IMR-90 (cell line): ENCODE measurements around the gene SASH1. TPM values are rescaled to one million over a fixed set of nuclear protein-coding genes. Genes with fewer than 3 reads are reported as not detected.

Experiments
- ATAC-seq: fragments of 200-7000 bp; cut with Tn5 transposase; 2 replicates; pipeline ENCODE4 v1.9.1; 2020; ENCODE audit warnings: low read depth, mild to moderate bottlenecking, moderate library complexity
- BruUV-seq: library from RNA; stranded (reverse); fragments of 400-500 nt; replicated peaks from 2 replicates; lab custom pipeline; 2021; lab: Mats Ljungman, UMichigan
- CTCF ChIA-PET: fragments of 300-600 bp; formaldehyde crosslinking; extraction: SDS; loops from one replicate; lab custom pipeline; 2021; ENCODE audit warnings: antibody characterized with exemption; lab: Yijun Ruan, JAX
- POLR2A ChIA-PET: fragments of 300-600 bp; sonication (Branson Sonifier 250); formaldehyde crosslinking; loops from one replicate; lab custom pipeline; 2022; ENCODE audit warnings: antibody characterized with exemption; ENCODE audit not compliant: unreplicated experiment; lab: Charles Lee
- DNase-seq: peaks from one replicate; pipeline ENCODE4 v3.0.0; 2013
- H2AFZ ChIP-seq: replicated peaks from 2 replicates; pipeline ENCODE3; 2013; ENCODE audit warnings: low read length, mild to moderate bottlenecking; ENCODE audit not compliant: poor library complexity
- H2AK5ac ChIP-seq: 2 replicates; pipeline ENCODE4 v1.6.1; 2013; ENCODE audit warnings: low read depth, low read length, inconsistent platforms
- H2AK9ac ChIP-seq: replicated peaks from 2 replicates; pipeline ENCODE3; 2013; ENCODE audit warnings: mild to moderate bottlenecking, low read depth, low read length, moderate library complexity; ENCODE audit not compliant: poor library complexity
- H2BK120ac ChIP-seq: 2 replicates; pipeline ENCODE4 v1.6.1; 2013; ENCODE audit warnings: low read depth, low read length, inconsistent platforms
- H2BK15ac ChIP-seq: 3 replicates; pipeline ENCODE4 v1.6.1; 2013; ENCODE audit warnings: low read depth, low read length, inconsistent platforms
- H2BK20ac ChIP-seq: 2 replicates; pipeline ENCODE4 v1.6.1; 2013; ENCODE audit warnings: low read depth, mild to moderate bottlenecking, inconsistent platforms, low read length, moderate library complexity
- H2BK5ac ChIP-seq: 2 replicates; pipeline ENCODE4 v1.6.1; 2013; ENCODE audit warnings: mild to moderate bottlenecking, low read depth, low read length, inconsistent platforms; ENCODE audit not compliant: poor library complexity, severe bottlenecking
- H3K14ac ChIP-seq: replicated peaks from 2 replicates; pipeline ENCODE4 v1.6.1; 2013; ENCODE audit warnings: low read depth, low read length, inconsistent platforms
- H3K18ac ChIP-seq: 2 replicates; pipeline ENCODE4 v1.6.1; 2013; ENCODE audit warnings: low read depth, low read length, control low read depth
- H3K23ac ChIP-seq: 2 replicates; pipeline ENCODE4 v1.6.1; 2013; ENCODE audit warnings: low read depth, low read length, inconsistent platforms
- H3K27ac ChIP-seq: 2 replicates; pipeline ENCODE4 v1.5.1; 2013; ENCODE audit warnings: mild to moderate bottlenecking, control low read depth, low read length; ENCODE audit not compliant: insufficient read depth
- H3K27me3 ChIP-seq: 2 replicates; pipeline ENCODE4 v1.6.1; 2013; ENCODE audit warnings: low read length; ENCODE audit not compliant: control insufficient read depth, insufficient read depth
- H3K36me3 ChIP-seq: 2 replicates; pipeline ENCODE4 v1.6.1; 2013; ENCODE audit warnings: low read length, mixed read lengths; ENCODE audit not compliant: control insufficient read depth, insufficient read depth
- H3K4ac ChIP-seq: 2 replicates; pipeline ENCODE4 v1.6.1; 2013; ENCODE audit warnings: low read depth, low read length, inconsistent platforms
- H3K4me1 ChIP-seq: 2 replicates; pipeline ENCODE4 v1.6.1; 2013; ENCODE audit warnings: low read length, mixed read lengths; ENCODE audit not compliant: control insufficient read depth, insufficient read depth
- H3K4me2 ChIP-seq: 2 replicates; pipeline ENCODE4 v1.6.1; 2013; ENCODE audit warnings: low read depth, mild to moderate bottlenecking, control low read depth, low read length, moderate library complexity
- H3K4me3 ChIP-seq: 2 replicates; pipeline ENCODE4 v1.5.1; 2013; ENCODE audit warnings: low read depth, mild to moderate bottlenecking, control low read depth, low read length, moderate library complexity; ENCODE audit not compliant: insufficient read depth
- H3K56ac ChIP-seq: 2 replicates; pipeline ENCODE4 v1.6.1; 2013; ENCODE audit warnings: low read length, inconsistent platforms; ENCODE audit not compliant: insufficient read depth; ENCODE audit errors: extremely low read depth
- H3K79me1 ChIP-seq, 2 experiments: 2 replicates each; pipeline ENCODE4 v1.6.1; 2013; ENCODE audit warnings: low read length in 2 of 2, inconsistent platforms in 1 of 2, low read depth in 1 of 2
- H3K9ac ChIP-seq: 2 replicates; pipeline ENCODE4 v1.6.1; 2013; ENCODE audit warnings: low read depth, low read length, control low read depth
- H3K9me1 ChIP-seq: 2 replicates; pipeline ENCODE4 v1.6.1; 2013; ENCODE audit warnings: low read length, inconsistent platforms; ENCODE audit not compliant: insufficient read depth
- H3K9me3 ChIP-seq: 2 replicates; pipeline ENCODE4 v1.6.1; 2013; ENCODE audit warnings: low read length; ENCODE audit not compliant: control insufficient read depth, insufficient read depth
- H4K20me1 ChIP-seq: 2 replicates; pipeline ENCODE4 v1.6.1; 2013; ENCODE audit warnings: low read length, inconsistent platforms; ENCODE audit not compliant: insufficient read depth
- H4K5ac ChIP-seq: 2 replicates; pipeline ENCODE4 v1.6.1; 2013; ENCODE audit warnings: mild to moderate bottlenecking, low read depth, low read length, control low read depth
- H4K8ac ChIP-seq, 2 experiments: 2 replicates each; pipeline ENCODE4 v1.6.1; 2013; ENCODE audit warnings: low read depth in 2 of 2, low read length in 2 of 2, control low read depth in 1 of 2, inconsistent platforms in 1 of 2
- H4K91ac ChIP-seq: 2 replicates; pipeline ENCODE4 v1.6.1; 2013; ENCODE audit warnings: low read depth, low read length, inconsistent platforms; ENCODE audit not compliant: insufficient read depth
- FOS ChIP-seq: fragments of 150-350 bp; IDR thresholded peaks from 2 replicates; pipeline ENCODE4 v1.6.1; 2016; ENCODE audit warnings: low read depth, low read length
- MAFK ChIP-seq: IDR thresholded peaks from 2 replicates; pipeline ENCODE4 v1.6.1; 2012; ENCODE audit warnings: low read depth, low read length, improper control_type of control experiment
- MAZ ChIP-seq: IDR thresholded peaks from 2 replicates; pipeline ENCODE4 v1.6.1; 2012; ENCODE audit warnings: low read depth, mild to moderate bottlenecking, low read length, improper control_type of control experiment, moderate library complexity, borderline replicate concordance
- RAD21 ChIP-seq: IDR thresholded peaks from 2 replicates; pipeline ENCODE4 v1.6.1; 2012; ENCODE audit warnings: low read length, improper control_type of control experiment
- RCOR1 ChIP-seq: IDR thresholded peaks from 2 replicates; pipeline ENCODE4 v1.6.1; 2012; ENCODE audit warnings: mild to moderate bottlenecking, low read length, improper control_type of control experiment; ENCODE audit not compliant: insufficient replicate concordance
- RFX5 ChIP-seq: IDR thresholded peaks from 2 replicates; pipeline ENCODE4 v1.8.0; 2012; ENCODE audit warnings: low read depth, mild to moderate bottlenecking, low read length, moderate library complexity
- SMC3 ChIP-seq: fragments of 150-350 bp; IDR thresholded peaks from 2 replicates; pipeline ENCODE4 v1.6.1; 2016; ENCODE audit warnings: low read depth, mild to moderate bottlenecking, antibody characterized with exemption, low read length, moderate library complexity
- WGBS, 2 experiments: methylation state at CpG; one replicate each; pipeline versions ENCODE4 v1.1.5 to v1.1.7; 2013; ENCODE audit warnings: missing lambda C conversion rate in 2 of 2; ENCODE audit not compliant: insufficient read length in 1 of 2; ENCODE audit errors: extremely low coverage in 2 of 2; 5-methylcytosine and 5-hydroxymethylcytosine counted together
- dilution Hi-C: fragments of 300-500 bp; cut with HindIII; formaldehyde crosslinking; loops from one replicate; pipeline ENCODE4 v1.14.3; 2018; ENCODE audit warnings: low sequenced_read_pairs; ENCODE audit not compliant: unreplicated experiment
- in situ Hi-C: fragments of 300-500 bp; cut with MboI; formaldehyde crosslinking; loops from 3 replicates; pipeline ENCODE4 v1.14.3; 2019; ENCODE audit warnings: low sequenced_read_pairs, inconsistent platforms, mixed read lengths
- intact Hi-C: fragments of 100-400 bp; cut with micrococcal nuclease; formaldehyde crosslinking; loops from 2 replicates; pipeline ENCODE4 v1.10.0; 2022
- polyA plus RNA-seq, 3 experiments: library from polyadenylated mRNA; depleted of rRNA; stranded (reverse); fragments of >200 nt; gene quantifications; 2 replicates each; pipeline ENCODE4 v1.2.3, GENCODE V29; 2012; ENCODE audit warnings: low replicate concordance in 1 of 3
- total RNA-seq: library from RNA; depleted of rRNA; stranded (reverse); fragments of >200 nt; gene quantifications from 2 replicates; pipeline ENCODE4 v1.2.3, GENCODE V29; 2012
- TF ChIP-seq, protein P1 (sequence below): fragments of 150-350 bp; IDR thresholded peaks from 2 replicates; pipeline ENCODE4 v1.6.1; 2017; ENCODE audit warnings: mild to moderate bottlenecking, antibody characterized with exemption, low read length, low read depth
- TF ChIP-seq, protein P2 (sequence below): fragments of 150-350 bp; IDR thresholded peaks from 2 replicates; pipeline ENCODE4 v1.6.1; 2016; ENCODE audit warnings: low read depth, mild to moderate bottlenecking, low read length, moderate library complexity, borderline replicate concordance

The SASH1 gene
- total and polyA plus RNA-seq, 2 of the 4 experiments (the other 2 are of a cell fraction) = 11.6 to 16.5 TPM

DNA sequence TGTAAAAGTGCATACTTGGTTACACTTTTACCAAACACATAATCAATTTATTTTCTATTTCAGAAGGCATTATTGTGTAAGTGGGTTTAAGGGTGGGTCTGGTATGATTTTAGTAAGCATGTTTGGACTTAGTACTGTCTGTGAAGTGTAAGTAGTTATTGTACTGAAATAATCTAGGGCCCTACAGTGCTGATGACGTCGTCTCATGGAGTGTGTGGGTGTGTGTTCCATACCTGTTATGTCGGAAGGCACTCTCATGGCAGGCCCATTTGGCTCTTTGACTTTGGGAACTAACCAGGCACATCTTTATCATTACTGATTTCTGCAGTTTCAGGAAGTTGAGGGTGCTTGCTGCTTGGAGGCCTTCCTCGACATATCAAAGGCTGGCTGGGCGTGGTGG lies 155.1 kb downstream of the SASH1 start:
- no peak overlapping the region for H2BK15ac ChIP-seq
- DNase-seq = no peak
- H3K4me3 ChIP-seq = no peak overlapping the region
- CTCF ChIA-PET = interaction anchor here (1.6 kb wide), 1 partner anchor 26 kb away, joined by 4 read pairs; no protein-coding TSS in a partner anchor
- no CpG with 5 or more reads among the region's 5 CpGs for WGBS, 2 experiments
- H4K20me1 ChIP-seq = no peaks in the 10 kb centered on the region
- H3K9ac ChIP-seq = no peak overlapping the region
- no peak overlapping the region for H2AK9ac ChIP-seq
- in situ Hi-C loops = no loop called here
- intact Hi-C loops = no loop called here
- no peak for ATAC-seq
- H3K4me2 ChIP-seq = no peak overlapping the region
- peak overlapping the region; percentile 17 for H2BK5ac ChIP-seq
- H4K5ac ChIP-seq = no peak overlapping the region
- 0 out of 2 replicates have a peak, but pooled peaks cover 1% of the 10 kb centered on the region for H3K36me3 ChIP-seq
- no peak overlapping the region for H4K91ac ChIP-seq
- peak overlapping the region; percentile 7; the same call in 1 of the 2 replicates for H3K18ac ChIP-seq
- H3K56ac ChIP-seq = no peak overlapping the region
- TF ChIP-seq, protein P1, sequence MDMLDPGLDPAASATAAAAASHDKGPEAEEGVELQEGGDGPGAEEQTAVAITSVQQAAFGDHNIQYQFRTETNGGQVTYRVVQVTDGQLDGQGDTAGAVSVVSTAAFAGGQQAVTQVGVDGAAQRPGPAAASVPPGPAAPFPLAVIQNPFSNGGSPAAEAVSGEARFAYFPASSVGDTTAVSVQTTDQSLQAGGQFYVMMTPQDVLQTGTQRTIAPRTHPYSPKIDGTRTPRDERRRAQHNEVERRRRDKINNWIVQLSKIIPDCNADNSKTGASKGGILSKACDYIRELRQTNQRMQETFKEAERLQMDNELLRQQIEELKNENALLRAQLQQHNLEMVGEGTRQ = no peak
- TF ChIP-seq SMC3 = no peak
- no peak for TF ChIP-seq MAZ
- TF ChIP-seq, protein P2, sequence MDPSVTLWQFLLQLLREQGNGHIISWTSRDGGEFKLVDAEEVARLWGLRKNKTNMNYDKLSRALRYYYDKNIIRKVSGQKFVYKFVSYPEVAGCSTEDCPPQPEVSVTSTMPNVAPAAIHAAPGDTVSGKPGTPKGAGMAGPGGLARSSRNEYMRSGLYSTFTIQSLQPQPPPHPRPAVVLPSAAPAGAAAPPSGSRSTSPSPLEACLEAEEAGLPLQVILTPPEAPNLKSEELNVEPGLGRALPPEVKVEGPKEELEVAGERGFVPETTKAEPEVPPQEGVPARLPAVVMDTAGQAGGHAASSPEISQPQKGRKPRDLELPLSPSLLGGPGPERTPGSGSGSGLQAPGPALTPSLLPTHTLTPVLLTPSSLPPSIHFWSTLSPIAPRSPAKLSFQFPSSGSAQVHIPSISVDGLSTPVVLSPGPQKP = no peak
- no peak for TF ChIP-seq MAFK
- no peak for TF ChIP-seq FOS
- TF ChIP-seq RCOR1 = no peak
- no peak for TF ChIP-seq RAD21
- TF ChIP-seq RFX5 = no peak
- BruUV-seq = no TSS peak
- no peak overlapping the region; the same call in 1 of the 2 replicates for H3K4ac ChIP-seq
- H3K9me3 ChIP-seq = no peaks in the 10 kb centered on the region
- dilution Hi-C loops = no loop called here
- H2BK20ac ChIP-seq = no peak overlapping the region
- peaks cover 13 to 64% of the 10 kb centered on the region in 2 experiments; a peak in 3 of 4 replicates for H3K79me1 ChIP-seq
- peaks cover 11% of the 10 kb centered on the region for H3K4me1 ChIP-seq
- no peak overlapping the region for H2AK5ac ChIP-seq
- no peak overlapping the region for H2AFZ ChIP-seq
- no peak overlapping the region for H3K27ac ChIP-seq
- H4K8ac ChIP-seq = no peak overlapping the region
- H2BK120ac ChIP-seq = no peak overlapping the region
- no peak overlapping the region for H3K14ac ChIP-seq
- peaks cover 3% of the 10 kb centered on the region; the same call in 1 of the 2 replicates for H3K9me1 ChIP-seq
- H3K27me3 ChIP-seq = no peaks in the 10 kb centered on the region
- POLR2A ChIA-PET = no interaction called here
- no peak overlapping the region for H3K23ac ChIP-seq
